Fibroblast of gingiva (primary cell): ENCODE results near the gene KDM1B.

Source experiments
- DNase-seq: peaks from one replicate; pipeline ENCODE4 v3.0.0-alpha.2; 2011; ENCODE audit warnings: low read depth

KDM1B gene, protein sequence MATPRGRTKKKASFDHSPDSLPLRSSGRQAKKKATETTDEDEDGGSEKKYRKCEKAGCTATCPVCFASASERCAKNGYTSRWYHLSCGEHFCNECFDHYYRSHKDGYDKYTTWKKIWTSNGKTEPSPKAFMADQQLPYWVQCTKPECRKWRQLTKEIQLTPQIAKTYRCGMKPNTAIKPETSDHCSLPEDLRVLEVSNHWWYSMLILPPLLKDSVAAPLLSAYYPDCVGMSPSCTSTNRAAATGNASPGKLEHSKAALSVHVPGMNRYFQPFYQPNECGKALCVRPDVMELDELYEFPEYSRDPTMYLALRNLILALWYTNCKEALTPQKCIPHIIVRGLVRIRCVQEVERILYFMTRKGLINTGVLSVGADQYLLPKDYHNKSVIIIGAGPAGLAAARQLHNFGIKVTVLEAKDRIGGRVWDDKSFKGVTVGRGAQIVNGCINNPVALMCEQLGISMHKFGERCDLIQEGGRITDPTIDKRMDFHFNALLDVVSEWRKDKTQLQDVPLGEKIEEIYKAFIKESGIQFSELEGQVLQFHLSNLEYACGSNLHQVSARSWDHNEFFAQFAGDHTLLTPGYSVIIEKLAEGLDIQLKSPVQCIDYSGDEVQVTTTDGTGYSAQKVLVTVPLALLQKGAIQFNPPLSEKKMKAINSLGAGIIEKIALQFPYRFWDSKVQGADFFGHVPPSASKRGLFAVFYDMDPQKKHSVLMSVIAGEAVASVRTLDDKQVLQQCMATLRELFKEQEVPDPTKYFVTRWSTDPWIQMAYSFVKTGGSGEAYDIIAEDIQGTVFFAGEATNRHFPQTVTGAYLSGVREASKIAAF

DNA sequence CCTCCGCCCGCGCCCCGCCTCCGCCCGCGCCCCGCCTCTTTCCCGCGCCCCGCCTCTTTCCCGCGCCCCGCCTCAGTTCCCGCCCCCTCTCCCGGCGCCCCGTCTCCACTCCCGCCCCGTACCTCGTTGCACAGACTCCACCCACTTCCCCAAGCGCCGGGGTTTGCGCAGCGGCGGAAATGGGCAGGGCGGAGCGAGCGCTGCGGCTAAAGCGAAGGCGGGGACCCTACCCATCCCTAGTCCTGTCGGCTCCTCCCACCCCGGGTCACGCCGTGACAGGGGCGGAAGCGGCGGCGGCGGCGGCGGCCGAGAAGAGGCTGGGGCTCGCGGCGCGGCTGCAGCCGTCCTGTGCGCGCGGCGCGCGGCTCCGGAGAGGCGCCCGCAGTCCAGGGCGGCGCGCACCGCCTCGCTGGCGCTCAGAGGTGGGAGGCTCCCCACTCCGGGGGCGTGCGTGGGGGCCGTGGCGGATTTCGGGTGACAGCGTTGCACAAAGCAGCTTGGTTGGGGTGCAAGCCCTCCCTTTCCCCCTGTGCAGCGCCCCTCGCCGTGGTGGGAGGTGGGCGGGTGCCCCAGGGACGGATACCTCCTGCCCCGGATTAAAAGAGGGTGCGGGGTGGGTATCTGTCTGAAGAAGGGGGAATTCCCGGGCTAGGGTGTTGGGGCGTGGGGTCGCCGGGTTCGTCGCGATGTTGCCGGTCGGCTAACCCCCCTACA is at the start of gene KDM1B:
TSS of gene KDM1B (plus strand) at position 273 of the 714 bp plus-strand sequence. CDS start 4,474 bp downstream, outside the sequence.
- DNase-seq, result peak; percentile 99

DNA sequence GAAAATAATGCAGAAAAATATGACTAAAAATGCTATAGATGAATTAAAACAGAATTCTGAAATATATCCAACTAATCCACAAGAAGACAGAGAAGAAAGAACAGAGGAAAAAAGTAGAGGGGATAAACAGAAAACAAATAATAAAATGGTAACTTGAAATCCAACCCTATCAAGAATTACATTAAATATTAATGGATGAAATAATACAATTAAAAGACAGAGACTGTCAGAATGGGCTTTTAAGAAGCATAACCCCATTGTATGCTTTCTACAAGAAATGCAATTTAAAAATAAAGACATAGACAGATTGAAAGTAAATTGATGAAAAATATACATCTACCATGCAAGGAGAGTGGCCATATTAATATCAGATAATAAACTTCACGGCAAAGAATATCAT is 48.2 kb upstream of the KDM1B start:
- DNase-seq, result no peak

DNA sequence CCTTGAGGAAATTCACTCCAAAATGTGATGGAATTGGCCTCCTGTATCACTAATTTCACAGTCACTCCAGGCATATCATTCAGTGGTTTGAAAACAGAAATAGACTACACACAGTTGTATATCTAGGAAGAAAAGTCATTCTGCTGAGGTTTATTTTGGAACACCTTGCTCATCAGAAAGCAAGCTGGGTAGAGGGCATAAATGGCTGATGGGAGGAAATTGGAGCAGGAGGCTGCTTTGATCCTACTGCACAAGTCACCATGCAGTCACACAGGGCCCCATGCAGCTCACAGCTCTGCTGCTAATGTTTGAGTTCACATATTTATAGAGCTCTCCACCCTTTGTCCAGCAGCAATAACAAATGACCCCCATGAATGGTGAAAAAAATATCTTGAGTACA is 45.1 kb upstream of the KDM1B start:
- DNase-seq, result no peak

DNA sequence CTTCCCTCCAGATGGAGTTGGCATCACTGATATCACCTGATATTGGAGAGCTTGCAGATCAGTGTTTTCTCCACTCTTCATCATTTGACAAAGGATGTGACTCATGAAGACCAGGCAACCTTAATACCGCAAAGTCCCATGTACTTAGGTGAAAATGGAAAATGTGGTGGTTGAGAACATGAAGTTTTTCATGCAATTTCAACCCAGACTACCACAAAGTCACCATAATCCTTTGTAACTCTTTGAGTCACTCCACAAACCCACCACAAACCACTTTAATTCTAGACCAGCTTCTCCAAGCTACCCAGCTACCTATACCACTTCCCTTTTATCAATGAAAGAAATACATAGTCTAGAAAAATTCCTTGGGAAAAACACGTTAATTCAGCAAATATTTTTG is 39.9 kb upstream of the KDM1B start:
- DNase-seq, result no peak

DNA sequence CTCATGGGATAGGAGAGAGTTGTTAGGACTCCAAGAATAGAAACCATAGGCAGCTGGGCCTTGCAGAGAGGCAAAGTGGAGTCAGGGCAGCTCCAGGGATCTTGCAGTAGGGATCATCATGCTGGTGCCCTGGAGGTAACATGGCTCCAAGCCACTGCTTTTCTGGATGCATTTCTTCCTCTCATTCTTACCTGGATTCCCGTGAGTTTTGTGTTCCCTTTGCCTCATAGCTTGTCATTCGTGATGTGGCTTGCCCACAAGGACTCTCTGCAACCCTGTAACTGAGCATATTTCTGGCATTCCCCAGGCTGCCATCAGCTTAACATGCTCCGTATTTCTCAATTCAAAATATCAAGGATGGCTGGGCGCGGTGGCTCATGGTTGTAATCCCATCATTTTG is 38.1 kb upstream of the KDM1B start:
- no peak for DNase-seq

DNA sequence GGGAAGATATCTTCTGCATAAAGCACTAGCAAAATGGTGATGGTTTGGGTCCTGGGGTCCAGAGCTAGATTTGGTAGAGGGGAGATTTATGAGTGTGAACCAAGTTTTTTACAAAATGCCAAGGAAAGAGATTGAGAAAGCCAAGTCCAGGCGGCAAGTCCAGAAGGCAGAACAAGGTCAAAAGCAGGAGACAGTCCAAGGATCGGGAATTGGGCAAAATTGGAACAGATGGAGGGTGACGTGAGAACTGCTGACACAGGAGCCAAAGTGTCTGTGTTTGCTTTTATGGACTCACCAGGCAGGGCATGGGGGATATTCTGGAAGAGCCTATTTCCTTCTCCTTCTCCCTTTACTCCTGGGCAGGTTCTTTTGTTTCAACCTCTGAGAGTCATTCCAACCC is 36.9 kb upstream of the KDM1B start:
- DNase-seq, result peak; percentile 37

DNA sequence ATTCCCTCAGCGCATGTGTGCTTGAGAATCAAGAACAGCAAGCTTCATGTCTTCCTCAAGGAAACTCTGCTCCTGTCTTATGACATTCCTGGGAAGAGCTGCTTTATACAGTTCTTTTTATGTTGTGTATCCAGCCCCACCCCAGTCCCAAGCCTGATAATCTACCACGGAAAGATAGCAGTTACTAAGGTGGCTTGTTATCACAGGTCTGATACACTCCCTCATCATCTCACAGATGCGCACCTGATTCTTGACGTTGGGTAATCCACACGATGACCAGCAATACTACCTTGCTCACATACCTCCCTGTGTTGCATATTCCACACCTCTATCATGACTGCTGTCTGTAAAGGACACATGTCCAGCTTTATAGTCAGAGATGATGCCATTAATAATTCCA is 36.0 kb upstream of the KDM1B start:
- no peak for DNase-seq

DNA sequence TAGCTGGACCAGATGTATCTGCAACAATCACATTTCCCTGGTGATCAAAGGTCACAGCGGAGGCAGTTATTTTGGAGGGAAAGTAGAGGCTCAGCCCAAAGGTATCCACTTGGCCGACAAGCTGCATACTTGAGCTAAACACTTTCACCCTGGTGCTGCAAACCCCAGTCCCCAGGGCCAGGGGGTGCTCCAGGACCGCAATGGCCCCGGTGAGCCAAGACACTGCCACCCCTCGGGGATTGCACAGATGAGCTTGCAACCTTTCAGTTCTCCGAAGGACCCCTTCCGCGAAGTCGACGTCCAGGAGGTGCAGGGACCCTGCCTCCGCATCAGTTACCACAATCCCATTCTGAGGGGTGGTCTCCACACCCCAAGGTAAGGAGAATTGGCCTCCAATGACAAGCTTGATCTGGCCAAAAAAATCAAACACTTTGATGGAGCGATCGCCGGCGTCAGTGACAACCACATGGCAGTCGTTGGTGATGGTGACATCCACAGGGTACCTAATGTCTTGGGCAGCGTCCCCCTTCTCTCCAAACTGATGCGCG is 33.6 kb upstream of the KDM1B start:
- no peak for DNase-seq

DNA sequence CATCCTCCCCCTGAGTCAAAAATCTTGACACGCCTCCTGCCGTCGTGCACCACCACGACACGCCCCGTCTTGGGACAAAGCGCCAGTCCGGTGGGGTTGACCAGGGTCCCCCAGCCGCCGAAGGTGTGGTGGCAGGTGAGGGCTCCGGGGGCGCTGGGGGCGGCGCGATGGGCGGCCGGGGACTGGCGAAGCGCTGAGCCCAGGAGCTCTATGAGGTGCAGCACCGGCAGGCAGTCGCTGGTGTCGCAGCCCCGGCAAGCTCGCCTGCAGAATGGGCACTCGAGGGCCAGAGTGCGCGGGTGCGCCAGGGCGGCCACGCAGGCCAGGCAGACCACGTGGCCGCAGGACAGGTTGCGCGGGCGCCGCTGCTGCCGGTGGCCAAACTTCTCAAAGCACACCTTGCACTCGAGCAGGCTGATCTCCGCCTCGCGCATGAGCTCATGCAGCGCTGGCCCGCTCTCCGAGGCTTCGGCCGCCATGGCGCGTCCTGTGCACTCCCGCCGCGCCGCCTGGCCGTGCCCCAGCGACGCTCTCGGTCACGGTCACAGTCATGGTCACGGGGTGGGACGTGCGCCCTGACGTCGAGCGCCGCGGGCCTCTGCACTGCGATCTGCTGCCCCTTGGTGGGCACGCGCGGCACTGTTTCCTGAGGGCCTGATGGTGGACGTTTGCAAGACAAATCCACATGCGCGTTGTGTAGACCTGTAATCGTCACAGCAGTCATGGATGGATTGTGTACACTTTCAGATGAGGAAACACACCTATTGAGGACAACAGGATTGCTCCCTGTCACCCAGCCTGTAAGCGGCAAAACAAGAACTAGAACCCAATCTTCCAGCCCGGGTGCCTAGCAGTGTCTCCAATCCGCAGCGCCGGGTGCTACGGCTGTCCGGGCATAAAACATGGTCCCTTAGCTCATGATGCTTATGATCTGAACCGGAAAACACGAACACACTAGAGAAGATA is 32.8 kb upstream of the KDM1B start, which contains the start of gene NHLRC1:
TSS of gene NHLRC1 (minus strand) at position 550 of the 966 bp plus-strand sequence. CDS start at position 479, 71 bp downstream.
- DNase-seq, result peak; percentile 88

DNA sequence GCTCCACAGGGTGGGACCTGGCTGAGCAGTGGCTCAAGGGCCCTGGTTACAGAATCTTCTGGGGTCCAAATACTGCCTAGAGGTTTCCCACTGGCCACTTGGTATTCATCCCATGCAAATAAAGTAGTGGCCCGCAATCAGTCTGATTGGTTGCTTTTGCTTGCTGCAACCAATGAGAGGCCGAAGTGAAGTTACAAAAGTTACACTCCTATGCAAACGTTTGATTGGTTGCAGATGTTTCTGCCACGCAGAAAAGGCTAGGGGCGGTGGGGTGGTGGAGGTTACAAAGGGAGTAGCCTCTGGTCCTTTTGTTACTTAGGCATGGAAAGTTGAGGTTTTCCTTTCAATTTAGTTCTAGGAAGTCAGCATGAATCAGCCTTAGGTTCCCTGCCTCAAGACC is 29.1 kb upstream of the KDM1B start:
- peak; percentile 62 for DNase-seq

DNA sequence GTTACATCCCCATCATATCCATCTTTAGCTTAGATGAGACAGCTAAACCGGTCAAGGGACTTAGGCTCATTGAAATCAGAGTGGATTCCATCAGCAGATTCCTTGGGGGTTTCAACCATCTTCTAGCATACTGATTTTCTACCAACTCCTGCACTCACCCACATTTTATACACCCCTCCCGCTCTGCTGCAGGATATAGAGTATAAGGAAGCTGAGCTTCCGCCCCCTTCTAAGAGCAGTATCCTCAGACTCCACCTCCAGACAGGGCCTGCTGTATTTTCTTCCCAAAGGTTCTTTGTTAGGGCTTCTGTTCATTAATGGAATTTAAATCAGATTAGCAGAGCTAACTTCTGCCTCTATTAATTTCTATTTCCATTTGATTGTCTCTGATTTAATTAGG is 22.9 kb upstream of the KDM1B start:
- no peak for DNase-seq

DNA sequence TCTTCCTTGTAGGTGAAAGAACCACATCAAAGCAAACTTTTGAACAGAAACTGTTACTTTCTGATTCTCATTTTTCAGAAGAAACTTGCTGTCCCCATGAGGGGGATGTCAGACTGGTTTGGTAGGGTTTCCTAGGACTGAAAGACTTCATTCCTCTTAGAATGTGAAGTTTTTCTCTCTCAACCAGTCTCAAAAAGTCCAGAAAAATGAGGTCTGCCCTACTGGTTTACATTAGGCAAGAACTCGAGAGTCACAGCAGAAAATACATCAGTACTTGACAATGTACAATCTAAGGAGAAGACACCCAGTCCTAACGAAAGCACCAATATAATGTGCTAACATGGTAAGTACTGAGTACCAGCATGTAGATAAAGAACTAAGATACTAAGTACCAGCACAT is 20.1 kb upstream of the KDM1B start:
- DNase-seq, result no peak

DNA sequence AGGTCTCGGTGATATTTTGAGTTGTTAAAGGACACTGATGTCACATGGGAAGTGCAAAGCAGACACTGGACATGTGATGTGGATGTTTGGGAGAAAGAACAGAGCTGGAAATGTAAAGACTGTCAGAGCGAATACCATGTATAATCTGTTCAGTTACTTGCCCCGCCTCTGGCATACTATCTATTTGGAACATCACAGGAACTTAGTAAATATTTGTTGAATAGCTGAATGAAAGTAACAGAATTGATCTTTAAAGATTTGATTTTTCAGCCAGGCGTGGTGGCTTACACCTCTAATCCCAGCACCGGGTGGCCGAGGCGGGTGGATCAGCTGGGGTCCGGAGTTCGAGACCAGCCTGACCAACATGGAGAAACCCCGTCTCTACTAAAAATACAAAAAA is 19.0 kb upstream of the KDM1B start:
- no peak for DNase-seq

DNA sequence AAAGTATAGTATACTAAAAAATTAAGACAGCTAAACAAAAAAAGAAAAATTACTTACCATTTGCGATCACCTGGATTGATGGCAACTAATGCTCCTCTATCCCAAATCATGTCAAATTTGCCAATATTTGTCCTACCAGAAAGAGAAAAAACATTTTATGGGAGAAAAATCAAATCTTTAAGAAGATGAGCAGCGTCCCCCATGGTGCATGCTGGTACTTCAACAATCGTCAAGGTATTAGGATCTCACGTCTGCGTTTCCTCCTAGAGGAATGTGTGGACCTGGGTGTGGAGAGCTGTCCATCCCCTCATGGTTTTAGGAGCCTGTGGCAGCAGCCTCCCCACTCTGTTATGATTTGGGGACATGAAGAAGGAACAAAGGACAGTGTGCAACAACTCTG is 16.3 kb upstream of the KDM1B start:
- no peak for DNase-seq

DNA sequence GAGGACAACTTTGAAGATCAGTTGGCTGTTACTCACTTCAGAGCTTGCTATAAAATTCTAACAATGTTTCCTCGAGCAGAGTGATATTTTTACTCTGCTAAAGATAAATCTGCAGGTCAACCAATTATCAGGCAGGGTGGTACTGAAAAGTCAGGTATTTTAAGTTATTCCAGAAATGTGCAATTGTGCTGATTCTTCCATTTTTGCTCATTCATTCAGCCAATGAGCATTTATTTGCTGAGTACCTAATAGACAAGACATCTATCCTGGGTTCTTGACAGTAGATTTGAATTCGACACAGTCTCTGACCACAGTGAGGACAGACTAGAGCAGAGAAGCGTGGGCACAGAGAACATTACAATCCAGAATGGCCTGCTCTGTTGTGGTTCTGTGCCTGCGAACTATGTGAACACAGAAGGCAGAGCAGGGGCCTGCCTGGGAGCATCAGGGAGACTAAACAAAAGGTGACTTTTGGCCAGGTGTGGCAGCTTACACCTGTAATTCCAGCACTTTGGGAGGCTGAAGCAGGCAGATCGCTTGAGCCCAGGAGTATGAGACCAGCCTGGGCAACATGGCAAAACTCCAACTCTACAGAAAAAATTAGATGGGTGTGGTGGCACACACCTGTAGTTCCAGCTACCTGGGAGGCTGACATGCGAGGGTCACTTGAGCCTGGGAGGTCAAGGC is 15.1 kb upstream of the KDM1B start:
- DNase-seq, result no peak

DNA sequence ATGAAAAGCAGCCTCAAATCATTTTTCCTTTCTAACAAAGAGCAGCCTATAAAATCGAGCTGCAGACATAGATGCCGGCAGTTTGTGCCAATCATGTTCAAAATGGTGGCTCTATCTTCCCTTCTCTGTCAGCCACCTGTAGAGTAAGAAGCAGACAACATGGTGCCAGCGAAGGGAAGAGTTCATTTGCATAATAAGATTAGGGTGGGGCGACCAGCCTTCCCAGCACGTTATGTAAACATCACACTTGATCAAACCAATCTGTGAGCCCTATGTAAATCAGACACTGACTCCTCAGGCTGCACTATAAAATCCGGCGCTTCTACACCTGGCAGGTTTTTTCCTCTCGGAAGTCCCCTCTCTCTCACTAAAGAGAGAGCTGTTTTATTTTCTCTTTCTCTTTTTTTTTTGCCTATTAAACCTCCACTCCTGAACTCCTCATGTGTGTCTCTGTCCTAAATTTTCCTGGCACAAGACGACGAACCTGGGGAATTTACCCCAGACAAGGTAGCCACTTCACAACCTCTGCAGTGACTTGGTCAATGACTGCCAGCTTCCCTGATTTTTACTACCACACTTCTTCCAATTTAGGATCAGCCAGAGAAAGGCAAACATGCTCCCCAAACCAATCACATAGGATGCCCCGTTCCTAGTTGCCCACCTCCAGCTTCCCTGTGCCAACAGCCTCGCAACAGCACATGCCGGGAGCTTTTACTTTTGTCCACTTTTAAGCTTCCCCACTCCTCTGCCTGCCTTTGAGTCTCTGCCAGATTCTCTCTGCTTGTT is 13.2 kb upstream of the KDM1B start:
- DNase-seq, result no peak

DNA sequence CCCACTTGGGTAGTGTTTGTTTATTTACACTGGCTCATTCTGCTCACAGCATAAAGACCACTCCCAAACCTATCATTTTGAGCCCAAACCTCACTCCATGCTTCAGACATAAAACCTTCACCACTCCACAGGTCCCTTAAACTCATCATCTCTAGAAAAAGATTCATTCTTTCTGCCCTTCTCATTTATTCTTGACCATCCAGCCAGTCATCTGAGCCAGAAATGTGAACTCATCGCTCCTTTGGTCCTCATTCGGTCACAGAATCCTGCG is 12.7 kb upstream of the KDM1B start:
- DNase-seq, result no peak

DNA sequence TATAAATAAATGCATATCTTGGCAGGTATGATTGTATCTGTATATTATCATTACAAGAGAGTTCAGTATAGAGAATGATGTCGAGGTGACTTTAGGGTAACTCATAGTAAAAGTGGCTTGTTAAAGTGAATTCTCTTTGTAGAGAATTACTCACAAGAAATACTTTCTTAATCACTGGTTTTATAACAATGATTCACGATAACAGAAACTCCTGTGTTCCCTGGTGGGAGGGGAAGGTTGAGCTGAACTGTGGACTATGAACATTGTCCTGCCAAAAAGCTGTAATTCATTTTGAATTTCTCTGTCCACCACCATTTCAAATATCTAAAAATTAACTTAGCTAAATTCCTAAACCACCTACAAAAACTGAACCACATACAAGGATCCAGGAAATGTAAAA is 8.1 kb upstream of the KDM1B start:
- no peak for DNase-seq

DNA sequence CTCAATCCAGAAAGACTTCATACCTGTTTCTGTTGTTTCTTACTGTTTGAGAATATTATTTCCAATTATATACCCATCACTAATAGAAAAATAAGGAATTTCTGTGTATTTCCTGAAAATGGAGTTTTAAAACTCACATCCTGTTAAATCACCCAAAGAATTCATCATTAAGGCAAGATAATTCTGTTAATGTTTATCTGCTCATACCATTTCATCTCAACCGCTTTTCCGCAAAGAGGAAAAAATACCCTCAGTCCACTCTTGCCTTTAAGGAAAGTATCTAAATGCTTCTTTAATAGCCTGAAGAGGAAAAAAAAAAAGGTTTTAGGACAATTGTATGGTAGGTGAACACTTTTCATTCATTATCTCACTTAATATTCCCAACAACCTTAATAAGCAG is 7.6 kb upstream of the KDM1B start:
- DNase-seq, result no peak
